HEK293 (cell line): ENCODE measurements around the gene COL1A2.

Experiments used
- BCL11A ChIP-seq: fragments of 450-650 bp; formaldehyde crosslinking; IDR thresholded peaks from 2 replicates; pipeline ENCODE4 v1.5.1; 2016; ENCODE audit warnings: low read depth, missing biosample characterization, missing genetic modification characterization
- CTCF ChIP-seq: fragments of 450-650 bp; formaldehyde crosslinking; IDR thresholded peaks from 2 replicates; pipeline ENCODE4 v1.5.1; 2016; ENCODE audit warnings: missing biosample characterization, missing genetic modification characterization
- IKZF3 ChIP-seq: fragments of 450-650 bp; IDR thresholded peaks from 2 replicates; pipeline ENCODE4 v1.5.0; 2018; ENCODE audit warnings: missing biosample characterization, mild to moderate bottlenecking, missing genetic modification characterization, moderate library complexity
- ZBTB26 ChIP-seq: fragments of 450-650 bp; formaldehyde crosslinking; optimal IDR thresholded peaks from 2 replicates; pipeline ENCODE3; 2016; ENCODE audit warnings: missing biosample characterization, mild to moderate bottlenecking, missing genetic modification characterization
- ZEB2 ChIP-seq: fragments of 450-650 bp; formaldehyde crosslinking; IDR thresholded peaks from 2 replicates; pipeline ENCODE4 v1.5.1; 2016; ENCODE audit warnings: missing biosample characterization, missing genetic modification characterization
- ZNF138 ChIP-seq: fragments of 450-650 bp; formaldehyde crosslinking; IDR thresholded peaks from 2 replicates; pipeline ENCODE4 v1.5.1; 2016; ENCODE audit warnings: missing biosample characterization, missing genetic modification characterization, borderline replicate concordance
- ZNF155 ChIP-seq: fragments of 450-650 bp; formaldehyde crosslinking; IDR thresholded peaks from 2 replicates; pipeline ENCODE4 v1.5.1; 2016; ENCODE audit warnings: missing biosample characterization, missing genetic modification characterization
- ZNF169 ChIP-seq: fragments of 450-650 bp; formaldehyde crosslinking; IDR thresholded peaks from 2 replicates; pipeline ENCODE4 v1.5.1; 2016; ENCODE audit warnings: missing biosample characterization, missing genetic modification characterization
- ZNF610 ChIP-seq: fragments of 450-650 bp; formaldehyde crosslinking; IDR thresholded peaks from 2 replicates; pipeline ENCODE4 v1.5.1; 2016; ENCODE audit warnings: missing biosample characterization, missing genetic modification characterization, borderline replicate concordance
- ZNF768 ChIP-seq: fragments of 450-650 bp; formaldehyde crosslinking; IDR thresholded peaks from 2 replicates; pipeline ENCODE4 v1.5.1; 2018; ENCODE audit warnings: missing biosample characterization, mild to moderate bottlenecking, missing genetic modification characterization
- ZNF776 ChIP-seq: fragments of 450-650 bp; formaldehyde crosslinking; IDR thresholded peaks from 2 replicates; pipeline ENCODE4 v1.5.0; 2017; ENCODE audit warnings: missing biosample characterization, missing genetic modification characterization, borderline replicate concordance
- TF ChIP-seq, protein P1 (sequence below): fragments of 450-650 bp; formaldehyde crosslinking; IDR thresholded peaks from 2 replicates; pipeline ENCODE4 v1.5.1; 2017; ENCODE audit warnings: missing biosample characterization, missing genetic modification characterization

GRCh38 chr7:94414980-94415379 lies 20.3 kb downstream of the COL1A2 start:
- no peak for TF ChIP-seq IKZF3 (tag by site-specific recombination)
- no peak for TF ChIP-seq CTCF (tag by site-specific recombination)
- no peak for TF ChIP-seq ZEB2 (tag by site-specific recombination)
- no peak for TF ChIP-seq ZNF169
- no peak for TF ChIP-seq ZNF776 (tag by site-specific recombination)
- TF ChIP-seq ZNF155 (tag by site-specific recombination), result no peak
- no peak for TF ChIP-seq ZNF768 (tag by site-specific recombination)
- no peak for TF ChIP-seq BCL11A (tag by site-specific recombination)
- no peak for TF ChIP-seq ZNF610 (tag by site-specific recombination)
- no peak for TF ChIP-seq ZBTB26 (tag by site-specific recombination)
- TF ChIP-seq ZNF138 (tag by site-specific recombination), result no peak
- TF ChIP-seq, protein P1, sequence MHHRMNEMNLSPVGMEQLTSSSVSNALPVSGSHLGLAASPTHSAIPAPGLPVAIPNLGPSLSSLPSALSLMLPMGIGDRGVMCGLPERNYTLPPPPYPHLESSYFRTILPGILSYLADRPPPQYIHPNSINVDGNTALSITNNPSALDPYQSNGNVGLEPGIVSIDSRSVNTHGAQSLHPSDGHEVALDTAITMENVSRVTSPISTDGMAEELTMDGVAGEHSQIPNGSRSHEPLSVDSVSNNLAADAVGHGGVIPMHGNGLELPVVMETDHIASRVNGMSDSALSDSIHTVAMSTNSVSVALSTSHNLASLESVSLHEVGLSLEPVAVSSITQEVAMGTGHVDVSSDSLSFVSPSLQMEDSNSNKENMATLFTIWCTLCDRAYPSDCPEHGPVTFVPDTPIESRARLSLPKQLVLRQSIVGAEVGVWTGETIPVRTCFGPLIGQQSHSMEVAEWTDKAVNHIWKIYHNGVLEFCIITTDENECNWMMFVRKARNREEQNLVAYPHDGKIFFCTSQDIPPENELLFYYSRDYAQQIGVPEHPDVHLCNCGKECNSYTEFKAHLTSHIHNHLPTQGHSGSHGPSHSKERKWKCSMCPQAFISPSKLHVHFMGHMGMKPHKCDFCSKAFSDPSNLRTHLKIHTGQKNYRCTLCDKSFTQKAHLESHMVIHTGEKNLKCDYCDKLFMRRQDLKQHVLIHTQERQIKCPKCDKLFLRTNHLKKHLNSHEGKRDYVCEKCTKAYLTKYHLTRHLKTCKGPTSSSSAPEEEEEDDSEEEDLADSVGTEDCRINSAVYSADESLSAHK (tag by site-specific recombination), result no peak
